SH-SY5Y (cell line): ENCODE data around the gene GALK1.

Source experiments
- GATA2 ChIP-seq: IDR thresholded peaks from 2 replicates; pipeline ENCODE4 v1.6.1; 2011; ENCODE audit warnings: mild to moderate bottlenecking, low read depth, low read length
- GATA3 ChIP-seq: IDR thresholded peaks from 2 replicates; pipeline ENCODE4 v1.6.1; 2011; ENCODE audit warnings: low read depth, mild to moderate bottlenecking, low read length, moderate library complexity

GRCh38 chr17:75784473-75785015 lies 19.6 kb upstream of the GALK1 start, which contains the start of gene UNK:
- TF ChIP-seq GATA3 (no peak), GATA2 (no peak; the same call in 1 of the 2 replicates)
